Activated CD4-positive, alpha-beta T cell treated with anti-CD3 and anti-CD28 coated beads for 4 hours (primary cell): ENCODE results near the gene QRFP.

Experiments
- DNase-seq, 2 donors: peaks; one replicate each; pipeline ENCODE4 v3.0.0-alpha.2; 2020

The QRFP gene

GRCh38 chr9:130847306-130848217 is 49.0 kb downstream of the QRFP start:
- DNase-seq: no peak

GRCh38 chr9:130846487-130847305 is 49.9 kb downstream of the QRFP start:
- no peak for DNase-seq

GRCh38 chr9:130845901-130846481 is 50.6 kb downstream of the QRFP start:
- no peak for DNase-seq

- no peak for DNase-seq
Observed at GRCh38 chr9:130845254-130845653, 51.4 kb downstream of the QRFP start.

- DNase-seq: no peak
Observed at GRCh38 chr9:130844044-130844451, 52.6 kb downstream of the QRFP start.

GRCh38 chr9:130843049-130843908 is 53.3 kb downstream of the QRFP start:
- DNase-seq: no peak
